OCI-LY7 (cell line): ENCODE data around the gene ADD1. TPM values are rescaled to one million over a fixed set of nuclear protein-coding genes. Genes with fewer than 3 reads are reported as not detected.

Experiments
- BruUV-seq: library from RNA; stranded (reverse); fragments of 400-500 nt; replicated peaks from 2 replicates; lab custom pipeline; 2021; lab: Mats Ljungman, UMichigan
- CTCF ChIA-PET: fragments of 300-600 bp; sonication (Branson Sonifier 250); formaldehyde crosslinking; loops from one replicate; lab custom pipeline; 2022; ENCODE audit warnings: antibody characterized with exemption; ENCODE audit not compliant: unreplicated experiment; lab: Charles Lee
- POLR2A ChIA-PET: fragments of 300-600 bp; sonication (Branson Sonifier 250); formaldehyde crosslinking; loops from one replicate; lab custom pipeline; 2022; ENCODE audit warnings: antibody characterized with exemption; lab: Charles Lee
- DNase-seq: peaks from one replicate; pipeline ENCODE4 v3.0.0-alpha.2; 2015; ENCODE audit warnings: low spot score
- H2AFZ ChIP-seq: fragments of 200-600 bp; sonication (generic), shearing (Covaris generic); 2 replicates; pipeline ENCODE4 v1.6.1; 2014; ENCODE audit warnings: mild to moderate bottlenecking, antibody characterized with exemption, low read length, moderate library complexity
- H3K27ac ChIP-seq: fragments of 200-600 bp; sonication (generic); 2 replicates; pipeline ENCODE4 v1.5.1; 2014; ENCODE audit warnings: mixed run types, low read depth, mild to moderate bottlenecking, moderate library complexity, low read length, inconsistent platforms; ENCODE audit not compliant: poor library complexity, severe bottlenecking
- H3K36me3 ChIP-seq: fragments of 200-600 bp; sonication (generic); 2 replicates; pipeline ENCODE4 v1.6.1; 2014; ENCODE audit warnings: mild to moderate bottlenecking, antibody characterized with exemption, low read length, moderate library complexity, mixed read lengths; ENCODE audit not compliant: insufficient read depth
- H3K4me1 ChIP-seq: fragments of 200-600 bp; sonication (generic); 2 replicates; pipeline ENCODE4 v1.5.1; 2014; ENCODE audit warnings: mild to moderate bottlenecking, low read length; ENCODE audit not compliant: insufficient read depth, poor library complexity, severe bottlenecking
- H3K4me2 ChIP-seq: fragments of 200-600 bp; sonication (generic); 2 replicates; pipeline ENCODE4 v1.6.1; 2014; ENCODE audit warnings: mild to moderate bottlenecking, low read length
- H3K4me3 ChIP-seq: fragments of 200-600 bp; sonication (generic); 2 replicates; pipeline ENCODE4 v1.5.1; 2014; ENCODE audit warnings: mild to moderate bottlenecking, low read depth, low read length; ENCODE audit not compliant: poor library complexity, severe bottlenecking
- H3K79me2 ChIP-seq: fragments of 200-600 bp; sonication (generic); 2 replicates; pipeline ENCODE4 v1.6.1; 2016; ENCODE audit warnings: low read depth, mild to moderate bottlenecking, low read length, moderate library complexity, mixed read lengths; ENCODE audit not compliant: insufficient read depth
- H3K9me2 ChIP-seq: fragments of 200-600 bp; sonication (generic); 2 replicates; pipeline ENCODE4 v1.6.1; 2016; ENCODE audit warnings: mild to moderate bottlenecking, low read length, mixed read lengths; ENCODE audit not compliant: insufficient read depth
- H3K9me3 ChIP-seq: fragments of 200-600 bp; sonication (generic); 2 replicates; pipeline ENCODE4 v1.6.1; 2014; ENCODE audit warnings: mild to moderate bottlenecking, mixed run types, low read length, mixed read lengths
- H4K20me1 ChIP-seq: fragments of 200-600 bp; sonication (generic); 2 replicates; pipeline ENCODE4 v1.6.1; 2014; ENCODE audit warnings: mild to moderate bottlenecking, antibody characterized with exemption, low read length, moderate library complexity, mixed read lengths; ENCODE audit not compliant: insufficient read depth
- CTCF ChIP-seq: fragments of 200-600 bp; sonication (generic); conservative IDR thresholded peaks from 2 replicates; pipeline ENCODE4 v1.5.1; 2014; ENCODE audit warnings: mild to moderate bottlenecking, antibody characterized with exemption, low read length, moderate library complexity, mixed read lengths
- EZH2phosphoT487 ChIP-seq: fragments of 200-600 bp; sonication (generic); IDR thresholded peaks from 2 replicates; pipeline ENCODE4 v1.6.1; 2018; ENCODE audit warnings: low read depth, borderline replicate concordance, mild to moderate bottlenecking, mixed run types, antibody characterized with exemption, low read length, moderate library complexity, mixed read lengths
- intact Hi-C: fragments of 100-400 bp; cut with micrococcal nuclease; formaldehyde crosslinking; loops from one replicate; pipeline ENCODE4 v1.10.0; 2022; ENCODE audit not compliant: unreplicated experiment
- total RNA-seq, 2 experiments: library from RNA; depleted of rRNA in 1 of 2; stranded (reverse); fragments of >200 nt in 1 of 2; shearing (Covaris generic) in 1 of 2; gene quantifications; 2 replicates each; pipeline ENCODE4 v1.2.3, GENCODE V29; 2014 to 2022

Gene ADD1
- total RNA-seq, 2 experiments from 2014 or later: 85.3 to 108 TPM

- TF ChIP-seq CTCF (no peak), EZH2phosphoT487 (no peak)
- no peaks in the 10 kb centered on the region for H3K9me2 ChIP-seq
- no peak overlapping the region for H3K27ac ChIP-seq
- no TSS peak for BruUV-seq
- ChIA-PET POLR2A (interaction anchor here (0.6 to 0.8 kb wide), 3 partner anchors 9 to 77 kb away, joined by 3 read pairs; no protein-coding TSS in a partner anchor), CTCF (no interaction called here)
- peaks cover 8% of the 10 kb centered on the region; the same call in 1 of the 2 replicates for H4K20me1 ChIP-seq
- H3K9me3 ChIP-seq: no peaks in the 10 kb centered on the region
- no peak for DNase-seq
- H3K4me1 ChIP-seq: peaks cover 36% of the 10 kb centered on the region
- H3K36me3 ChIP-seq: no peaks in the 10 kb centered on the region
- no peak overlapping the region for H3K4me3 ChIP-seq
- no peak overlapping the region for H2AFZ ChIP-seq
- H3K4me2 ChIP-seq: no peak overlapping the region
- intact Hi-C loops: no loop called here
- peaks cover 21% of the 10 kb centered on the region; the same call in 1 of the 2 replicates for H3K79me2 ChIP-seq
Measured at GRCh38 chr4:2847302-2847871, 3.7 kb downstream of the ADD1 start.

- Histone ChIP-seq H2AFZ (no peak overlapping the region), H3K4me2 (no peak overlapping the region)
Measured at GRCh38 chr4:2848449-2848848, 4.8 kb downstream of the ADD1 start.

More at GRCh38 chr4:2848449-2848848, 4.8 kb downstream of the ADD1 start:
- H3K9me2 ChIP-seq: no peaks in the 10 kb centered on the region
- DNase-seq: no peak
- BruUV-seq: no TSS peak
- H3K27ac ChIP-seq: no peak overlapping the region
- H3K4me3 ChIP-seq: no peak overlapping the region
- intact Hi-C loops: no loop called here
- peaks cover 39% of the 10 kb centered on the region for H3K4me1 ChIP-seq
- ChIA-PET POLR2A (interaction anchor here (0.6 to 1.2 kb wide), 4 partner anchors 10 to 36 kb away, joined by 3 to 6 read pairs (median 4); no protein-coding TSS in a partner anchor), CTCF (no interaction called here)
- no peaks in the 10 kb centered on the region for H3K9me3 ChIP-seq
- H3K79me2 ChIP-seq: peaks cover 21% of the 10 kb centered on the region; the same call in 1 of the 2 replicates
- peaks cover 8% of the 10 kb centered on the region; the same call in 1 of the 2 replicates for H4K20me1 ChIP-seq
- TF ChIP-seq CTCF (no peak), EZH2phosphoT487 (no peak)
- peaks cover 1% of the 10 kb centered on the region; the same call in 1 of the 2 replicates for H3K36me3 ChIP-seq
